GM18907 (cell line): ENCODE data around the gene HYAL2.

Experiments
- ATAC-seq: cut with Tn5 transposase; IDR thresholded peaks from one replicate; pipeline ENCODE4 v1.9.1; 2021; ENCODE audit warnings: mild to moderate bottlenecking, moderate library complexity; ENCODE audit not compliant: unreplicated experiment

The HYAL2 gene

DNA sequence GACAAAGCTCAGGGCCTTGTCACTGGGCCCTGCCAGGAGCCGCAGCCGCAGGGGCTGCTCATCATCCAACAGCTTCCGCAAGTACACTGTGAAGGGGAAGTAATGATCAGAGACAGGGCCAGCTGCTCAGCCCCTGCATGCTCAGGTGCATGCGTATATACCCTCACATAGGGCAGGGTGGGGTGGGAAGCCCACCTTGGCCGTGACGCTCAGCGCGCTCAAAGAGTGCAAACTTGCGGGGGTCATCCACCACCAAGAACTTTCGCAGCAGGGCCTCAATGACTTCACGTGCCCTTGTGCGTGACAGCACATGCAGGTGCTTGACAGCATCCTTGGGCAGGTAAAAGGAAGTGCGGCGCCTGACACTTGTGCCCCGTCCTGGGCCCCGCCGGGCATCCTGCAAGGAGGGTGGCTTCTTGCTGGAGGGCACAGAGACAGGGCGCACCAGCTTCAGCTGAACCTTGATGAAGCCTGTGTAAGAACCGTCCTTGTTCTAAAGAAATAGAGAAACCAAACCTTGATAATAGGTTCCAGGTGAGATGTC lies 8.9 kb upstream of the HYAL2 start:
- no peak for ATAC-seq

DNA sequence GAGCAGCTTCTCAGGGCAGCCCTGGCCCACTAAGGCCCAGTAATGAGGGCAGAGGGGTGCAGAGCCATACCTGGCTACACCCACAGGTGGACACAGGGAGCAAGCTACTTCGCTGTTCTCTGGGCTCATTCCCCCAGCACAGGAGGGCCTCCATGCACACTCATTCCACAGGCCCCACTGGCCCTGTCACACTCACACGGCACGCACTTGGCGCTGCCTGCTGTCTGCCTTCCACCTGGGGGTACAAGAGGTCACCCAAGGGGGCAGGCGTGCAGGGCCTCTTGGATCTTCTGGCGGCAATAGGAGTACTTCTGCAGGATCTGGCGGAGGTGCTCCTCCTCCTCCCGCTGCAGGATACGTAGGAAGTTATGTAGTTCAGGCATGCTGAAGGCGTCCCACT lies 7.8 kb upstream of the HYAL2 start:
- ATAC-seq, result no peak

DNA sequence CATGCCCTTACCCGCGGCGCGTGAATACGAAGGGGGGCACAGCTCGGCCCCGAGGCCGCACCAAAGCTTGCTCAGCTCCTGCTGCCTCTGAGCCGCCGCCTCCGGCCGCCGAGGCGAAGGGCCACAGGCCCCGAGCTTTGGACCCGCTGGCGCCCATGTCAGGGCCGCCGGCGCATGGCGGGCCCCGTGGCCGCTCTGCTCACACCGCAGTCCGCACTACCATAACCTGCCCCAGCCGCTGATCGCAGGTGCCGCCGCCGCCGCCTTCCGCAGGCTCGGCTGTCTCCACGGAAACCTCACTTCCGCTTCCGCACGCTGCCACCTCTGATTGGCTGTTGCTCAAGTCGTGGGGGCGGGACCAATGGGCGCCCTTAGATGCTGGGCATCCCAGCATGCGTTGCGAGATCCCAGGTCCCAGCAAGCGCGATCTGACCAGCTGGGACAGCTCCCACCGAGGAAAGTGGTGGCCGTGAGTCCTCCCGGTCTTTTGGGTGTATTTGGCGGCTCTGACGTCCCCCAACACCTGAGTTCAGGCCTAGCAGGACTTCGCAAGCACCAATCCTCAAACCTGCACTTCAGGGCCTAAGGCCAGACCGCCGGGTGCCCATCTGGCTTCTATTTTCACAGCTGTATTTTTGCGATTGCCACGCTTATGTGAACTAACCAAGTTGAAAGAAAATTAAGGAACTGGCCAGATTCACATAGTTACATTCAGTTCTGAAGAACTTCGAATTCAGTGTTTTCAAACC lies 5.6 kb upstream of the HYAL2 start, which contains the start of gene TUSC2:
TUSC2 (minus strand) TSS at position 281 of the 749 bp plus-strand sequence; CDS start at position 157, 124 bp downstream.
- ATAC-seq, result peak; percentile 74

DNA sequence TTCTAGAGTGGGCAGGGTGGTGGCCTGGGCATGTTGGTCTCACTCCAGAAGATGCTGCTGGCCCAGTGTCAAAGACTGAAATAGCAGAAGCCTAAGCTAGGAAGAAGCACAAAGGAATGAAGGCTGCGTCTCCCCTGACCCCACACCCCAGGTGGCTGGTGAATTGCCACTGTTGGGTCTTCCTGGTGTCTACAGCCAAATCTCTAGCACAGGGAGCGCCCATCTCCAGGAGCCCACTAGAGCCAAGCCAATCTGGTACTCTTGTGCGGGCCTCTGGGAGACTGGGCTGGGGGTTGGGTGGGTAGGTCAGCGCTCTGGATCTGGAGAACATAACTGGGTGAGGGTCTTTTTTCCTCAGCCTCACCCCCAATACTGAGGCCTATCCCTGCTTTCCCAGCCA lies 4.6 kb upstream of the HYAL2 start:
- no peak for ATAC-seq

DNA sequence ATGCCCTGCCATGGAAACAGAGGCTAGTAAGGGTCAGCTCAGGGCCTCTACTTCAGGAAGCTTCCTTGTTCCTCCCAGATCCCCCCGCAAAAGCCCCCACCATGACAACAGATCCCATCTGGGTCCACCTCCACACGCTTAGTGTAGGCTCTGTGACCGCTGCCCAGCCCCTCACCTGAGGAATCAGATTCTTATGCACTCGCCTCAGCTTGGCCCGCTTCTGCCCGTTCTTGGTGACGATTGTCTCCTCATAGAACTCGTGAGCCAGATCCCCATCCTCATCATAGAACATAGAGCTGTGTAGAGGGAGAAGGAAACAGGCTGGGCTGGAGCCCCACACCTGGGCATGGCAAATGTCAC lies 3.6 kb upstream of the HYAL2 start:
- ATAC-seq, result no peak

DNA sequence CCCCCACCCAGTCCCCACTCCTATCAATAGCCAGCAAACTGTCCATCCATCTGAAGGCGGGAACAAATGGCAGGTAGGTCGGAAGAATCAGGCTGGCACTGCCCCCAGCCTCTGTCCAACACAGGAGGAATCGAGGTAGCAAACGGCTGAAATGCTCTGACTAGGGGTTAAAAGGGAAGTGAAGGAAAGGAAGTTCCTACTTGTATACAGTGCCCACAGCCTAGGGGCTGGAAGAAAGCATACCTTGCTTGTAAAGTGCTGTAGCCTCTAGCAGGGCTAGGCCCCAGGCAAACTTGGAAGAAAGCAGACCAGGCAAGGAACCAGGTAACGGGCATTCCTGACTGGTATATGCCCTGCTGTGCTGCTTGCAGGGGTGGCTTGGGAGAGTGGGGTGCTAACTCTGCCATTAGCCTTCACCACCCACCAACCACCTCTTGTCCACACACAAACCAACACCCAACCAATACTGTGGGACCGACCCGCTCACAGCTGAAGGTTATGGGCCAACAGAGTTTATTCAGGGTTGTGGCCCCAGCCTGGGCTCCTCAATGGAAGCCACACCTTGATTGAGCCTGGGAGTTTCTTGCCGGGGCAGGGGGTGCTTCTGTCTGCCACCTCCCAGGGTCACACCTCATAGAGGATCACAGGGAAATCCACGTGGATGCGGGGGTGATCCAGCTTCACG lies 3.1 kb upstream of the HYAL2 start:
- ATAC-seq, result no peak

DNA sequence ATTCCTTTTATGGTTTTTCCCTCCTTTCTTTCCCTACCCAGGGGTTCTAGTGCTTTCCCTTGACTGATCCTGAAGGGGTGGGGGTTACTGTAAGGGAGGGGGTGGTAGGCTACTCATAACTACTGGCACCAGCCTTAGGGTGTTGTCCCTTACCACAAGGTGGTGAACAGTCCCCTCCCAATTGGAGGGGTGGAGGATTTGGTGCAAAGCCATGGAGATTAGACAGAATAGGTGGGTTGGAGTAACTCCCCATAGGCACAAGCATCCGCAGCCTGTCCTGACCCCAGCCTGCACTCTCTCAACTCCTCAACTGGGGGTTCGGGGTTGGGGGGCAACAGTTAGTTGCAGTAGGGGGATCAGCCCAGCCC lies 2.6 kb upstream of the HYAL2 start:
- ATAC-seq, result no peak

DNA sequence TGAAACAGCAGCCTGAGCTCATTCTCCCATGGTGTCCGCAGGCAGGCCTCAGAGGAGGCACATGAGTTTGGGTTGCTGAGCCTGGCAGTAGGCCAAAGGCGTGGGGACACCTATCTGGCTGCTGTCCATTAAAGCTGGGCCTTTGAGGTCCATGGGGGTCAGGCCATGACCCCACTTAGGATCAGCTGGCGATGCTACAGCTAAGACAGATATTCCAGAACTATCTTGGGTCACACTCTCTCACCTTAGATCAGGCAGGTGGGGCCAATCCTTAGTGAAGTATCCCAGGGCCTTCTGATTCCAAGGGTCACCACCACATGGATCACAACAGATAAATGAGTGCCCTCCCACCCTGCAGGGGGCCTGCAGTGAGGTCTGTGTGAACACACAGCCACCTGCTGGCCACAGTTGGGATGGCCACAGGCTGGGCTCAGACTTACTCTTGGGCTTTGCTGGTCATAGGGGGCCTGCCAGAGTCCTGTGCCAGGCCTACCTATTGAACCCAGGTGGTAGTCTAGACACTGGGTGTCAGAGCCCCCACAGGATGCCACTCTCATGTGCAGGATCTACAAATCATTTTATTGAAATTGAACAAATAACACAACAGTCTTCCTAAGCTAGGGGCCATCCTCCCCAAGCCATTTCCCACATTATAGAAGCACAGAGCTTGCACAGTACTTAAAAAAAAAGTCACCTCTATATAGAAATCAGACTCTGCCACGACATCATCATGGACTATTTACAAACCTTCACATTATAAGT lies 2.0 kb upstream of the HYAL2 start:
- no peak for ATAC-seq

DNA sequence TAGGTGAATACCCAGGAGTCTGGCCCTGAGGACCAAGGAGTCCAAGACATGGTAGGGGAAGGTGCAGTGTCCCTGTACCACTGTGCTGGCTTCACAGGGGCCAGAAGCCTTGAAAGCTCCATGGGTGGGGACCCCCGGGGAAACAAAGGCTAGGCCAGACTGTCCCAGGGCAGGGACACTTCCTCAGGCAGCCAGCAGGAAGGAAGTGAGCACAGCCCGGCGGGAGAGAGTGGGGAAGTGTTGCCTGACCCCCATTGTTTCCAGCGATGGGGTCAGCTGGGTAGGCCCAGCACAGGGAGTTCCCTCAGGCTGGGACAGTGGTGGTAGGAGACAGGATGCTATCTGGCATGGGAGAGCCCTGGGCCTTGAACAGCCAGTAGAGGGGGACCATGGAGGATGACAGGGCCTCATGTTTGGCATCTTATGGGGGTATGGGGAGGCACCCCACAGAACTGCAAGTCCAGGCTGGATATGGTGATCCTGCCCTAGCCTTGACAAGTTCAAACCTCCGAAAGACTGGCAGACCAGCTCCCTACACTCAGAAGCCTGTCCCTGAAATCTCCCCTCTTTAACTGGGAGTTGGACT lies 1.2 kb upstream of the HYAL2 start:
- ATAC-seq, result no peak

DNA sequence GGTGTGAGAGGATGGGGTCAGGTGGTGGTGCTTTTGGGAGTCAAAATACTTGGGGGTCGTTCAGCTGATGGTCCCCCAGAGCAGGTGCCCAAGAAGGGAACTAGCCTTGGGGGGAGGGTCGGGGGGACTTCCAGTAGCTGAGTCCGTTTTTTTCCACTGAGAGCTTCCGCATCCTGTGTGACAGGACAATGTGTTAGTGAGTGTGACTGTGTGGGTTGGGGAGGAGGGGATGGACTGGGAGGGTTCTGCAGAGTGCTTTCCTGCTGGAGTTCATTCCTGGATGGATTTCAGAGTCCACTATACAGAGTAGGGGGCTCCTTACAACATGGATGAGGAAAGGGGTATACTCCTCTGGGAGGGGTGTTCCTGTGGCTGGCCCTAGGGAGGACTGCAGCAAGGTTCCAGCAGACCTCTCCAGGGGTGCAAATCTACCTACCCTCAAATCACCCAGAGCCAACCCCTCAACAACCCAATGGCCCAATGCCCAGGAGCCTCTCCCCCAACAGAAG lies 601 bp upstream of the HYAL2 start:
- no peak for ATAC-seq

DNA sequence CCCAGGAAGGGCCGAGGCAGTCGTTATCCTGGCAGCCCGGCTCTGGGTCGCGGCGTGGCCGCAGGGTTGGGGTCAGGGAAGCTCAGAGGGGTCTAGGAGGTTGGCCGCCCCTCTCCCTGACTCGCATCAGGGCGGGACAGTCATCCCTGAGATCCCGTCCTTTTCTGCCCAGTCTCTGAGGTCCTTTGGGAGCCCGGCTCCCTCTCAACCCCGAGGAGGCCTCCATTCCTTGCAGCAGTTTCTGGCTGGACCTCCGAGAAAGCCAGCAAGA lies 495 bp downstream of the HYAL2 start:
- ATAC-seq, result no peak

DNA sequence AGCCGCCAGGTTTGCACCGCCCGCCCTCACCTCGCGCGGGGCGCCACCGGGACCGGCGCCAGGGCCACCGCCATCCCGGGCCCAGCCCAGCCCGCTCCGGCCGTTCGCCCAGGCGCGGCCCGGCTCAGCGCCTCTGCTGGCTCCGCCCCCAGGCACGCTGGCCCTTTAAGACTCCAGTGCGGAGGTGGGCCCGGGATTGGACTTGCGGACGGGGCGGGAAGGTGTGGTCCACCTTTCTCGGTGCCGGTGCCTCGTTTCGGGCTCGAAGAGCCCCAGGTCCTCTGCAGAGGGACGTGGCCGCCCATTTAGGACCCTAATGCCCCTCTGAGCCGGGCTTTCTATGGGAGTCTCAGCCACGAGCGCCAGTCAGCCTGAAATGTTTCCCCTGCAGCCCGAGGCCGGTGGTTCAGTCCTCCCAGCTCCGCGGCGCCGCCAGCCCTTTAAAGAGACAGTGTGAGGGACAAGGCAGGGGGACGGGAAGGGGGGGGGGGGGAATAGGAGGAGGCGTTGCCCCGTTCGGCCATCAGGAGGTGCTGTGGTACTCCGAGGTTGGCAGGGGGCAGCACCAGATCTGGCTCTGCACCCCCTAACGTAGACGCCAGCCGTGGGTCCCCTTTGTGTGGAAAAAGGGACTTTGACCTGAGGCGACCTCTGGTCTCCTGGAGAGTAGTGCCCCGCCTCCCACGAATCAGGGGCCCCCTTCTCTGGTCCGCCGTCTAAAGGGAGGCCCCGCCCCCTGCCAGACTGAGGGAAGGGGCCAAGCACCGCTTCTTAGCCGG lies 1.0 kb downstream of the HYAL2 start:
- peak; percentile 75 for ATAC-seq

DNA sequence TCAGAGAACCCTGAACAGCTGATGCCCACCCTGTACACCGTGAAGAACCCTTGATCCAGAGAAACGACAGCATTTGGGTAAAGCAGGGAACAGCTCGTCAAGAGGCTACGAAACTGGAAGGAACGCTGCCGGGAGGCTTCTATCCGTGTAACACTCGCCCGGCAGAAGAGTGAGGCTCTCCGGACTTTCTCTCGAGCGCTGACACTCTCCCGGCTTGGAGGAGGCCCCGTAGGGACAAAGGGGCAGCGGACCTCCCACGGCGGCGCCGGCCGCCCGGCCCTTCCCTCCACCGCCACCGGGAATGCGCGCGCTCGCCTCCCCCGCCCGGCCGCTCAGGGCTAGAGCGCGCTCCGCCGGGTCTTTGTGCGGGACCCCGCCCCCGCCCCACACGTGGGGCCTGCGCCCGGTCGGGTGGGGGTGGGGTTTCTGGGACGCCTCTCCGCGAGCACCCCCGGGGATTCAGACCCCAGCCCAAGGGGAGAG lies 1.7 kb downstream of the HYAL2 start:
- ATAC-seq, result peak; percentile 48

DNA sequence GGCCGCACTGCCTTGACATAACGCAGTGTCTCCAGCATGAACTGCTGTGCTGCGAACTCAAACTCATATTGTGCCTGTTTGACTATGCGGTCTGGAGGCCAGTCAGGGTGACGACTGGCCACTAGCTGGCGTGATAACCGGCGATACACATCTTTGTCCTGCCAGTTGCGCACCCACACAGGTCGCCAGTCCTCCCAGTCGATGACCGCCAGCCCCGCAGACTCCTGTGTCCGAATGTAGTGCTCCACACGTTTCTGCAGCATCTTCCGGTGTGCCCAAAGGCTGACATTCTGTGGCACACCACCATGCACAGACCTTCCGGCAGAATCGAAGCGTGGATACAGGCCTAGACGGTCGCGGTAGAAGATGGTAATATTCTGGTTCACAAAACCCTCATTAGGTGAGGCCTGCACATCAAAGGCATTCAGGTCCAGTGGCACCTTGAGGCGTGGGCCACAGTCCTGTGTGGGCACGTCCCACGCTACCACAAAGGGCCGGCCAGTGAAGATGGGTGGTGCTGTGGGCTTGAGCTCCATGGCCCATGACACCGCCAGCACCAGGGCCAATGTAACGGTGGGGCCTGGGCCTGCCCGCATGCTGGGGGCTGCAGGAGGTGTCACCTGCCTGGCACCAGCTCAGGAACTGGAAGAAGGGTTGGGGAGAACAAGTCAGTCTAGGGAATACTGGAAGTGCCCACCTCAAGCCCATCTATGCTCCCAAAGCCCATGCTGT lies 2.5 kb downstream of the HYAL2 start:
- ATAC-seq, result no peak

DNA sequence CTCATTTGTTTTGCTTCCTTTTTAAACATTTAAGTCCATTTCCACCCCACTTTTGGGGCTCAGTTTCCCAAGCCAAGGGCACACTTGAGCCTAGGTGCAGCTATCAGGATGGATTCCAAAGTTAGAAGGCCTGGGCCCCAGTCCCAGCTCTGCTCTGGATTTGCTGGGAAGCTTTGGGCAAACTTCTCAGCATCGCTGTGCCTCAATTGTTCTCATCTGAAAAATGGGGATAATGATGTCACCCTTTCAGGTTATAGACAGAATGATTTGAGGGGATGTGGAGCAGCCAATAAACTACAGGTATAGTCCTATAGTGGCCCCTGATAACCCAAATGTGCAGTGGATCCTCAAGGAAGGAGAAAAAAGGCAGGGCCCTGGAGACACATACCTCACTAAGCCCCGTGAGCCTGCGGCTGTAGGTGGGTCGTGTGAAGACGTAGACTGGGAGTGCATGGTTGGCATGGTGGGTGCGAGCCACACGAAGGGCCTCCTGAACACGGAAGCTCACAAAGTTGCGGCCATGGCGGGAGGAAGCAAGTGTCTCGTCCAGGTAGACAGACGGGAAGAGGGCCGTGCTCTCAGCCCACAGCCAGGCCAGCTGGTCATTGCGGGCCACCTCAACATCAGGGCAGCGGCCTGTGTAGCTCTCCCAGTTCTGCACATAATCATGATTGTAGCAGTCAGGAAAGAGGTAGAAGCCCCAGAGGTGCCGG lies 3.2 kb downstream of the HYAL2 start:
- ATAC-seq, result no peak

DNA sequence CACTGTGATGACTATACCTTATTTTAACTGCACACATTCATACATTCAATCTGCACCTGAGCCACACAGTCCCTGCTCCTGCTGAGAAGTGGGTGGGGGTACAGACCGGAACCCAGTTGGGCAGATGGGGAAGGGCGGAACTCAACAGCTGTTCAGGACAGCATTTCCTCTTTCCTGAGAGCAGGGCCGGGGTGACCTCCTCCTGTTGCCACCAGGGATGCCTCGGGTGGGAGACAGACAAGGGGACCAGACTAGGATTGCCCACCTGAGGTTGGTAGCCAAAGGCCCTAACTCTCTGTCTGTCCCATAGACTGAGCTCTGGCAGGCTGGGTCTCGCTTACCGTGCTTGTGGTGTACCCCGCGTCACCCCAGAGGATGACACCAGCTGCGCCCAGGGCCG lies 3.9 kb downstream of the HYAL2 start:
- ATAC-seq, result no peak

DNA sequence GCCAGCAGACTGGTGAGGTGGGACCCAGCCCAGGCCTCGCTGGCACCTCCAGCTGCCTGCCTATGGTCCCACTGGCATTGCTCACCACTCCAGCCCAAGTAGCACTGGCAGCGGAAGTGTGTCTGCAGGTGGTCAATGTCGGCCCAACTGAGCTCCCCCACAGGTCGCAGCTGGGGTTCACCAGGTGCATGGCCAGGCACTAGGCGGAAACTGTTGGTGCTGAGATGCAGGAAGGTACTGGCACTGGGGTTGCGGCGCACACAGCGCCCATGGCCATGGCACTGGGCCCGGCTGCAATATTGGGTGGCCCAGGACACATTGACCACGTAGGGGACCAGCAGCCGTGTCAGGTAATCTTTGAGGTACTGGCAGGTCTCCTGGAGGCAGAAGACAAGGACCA lies 4.4 kb downstream of the HYAL2 start:
- no peak for ATAC-seq

DNA sequence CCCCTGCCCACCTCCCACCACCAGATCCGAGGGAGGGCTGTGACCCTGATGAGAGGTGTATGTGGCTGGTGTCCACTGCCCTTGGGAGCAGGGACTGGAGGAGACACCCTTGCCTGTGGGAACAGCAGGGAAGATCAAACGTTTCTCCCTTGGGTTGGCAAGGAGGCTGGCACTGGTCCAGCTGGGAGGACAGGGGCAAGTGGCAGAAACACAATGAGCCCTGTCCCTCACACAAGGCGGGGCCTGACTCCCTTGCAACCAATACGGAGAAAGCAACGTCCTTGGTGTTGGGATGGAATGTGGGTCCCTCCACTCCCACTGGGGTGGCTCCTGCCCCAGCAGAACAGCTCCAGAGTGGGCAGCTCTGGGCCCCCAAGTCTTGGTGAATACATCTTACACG lies 5.2 kb downstream of the HYAL2 start:
- no peak for ATAC-seq

DNA sequence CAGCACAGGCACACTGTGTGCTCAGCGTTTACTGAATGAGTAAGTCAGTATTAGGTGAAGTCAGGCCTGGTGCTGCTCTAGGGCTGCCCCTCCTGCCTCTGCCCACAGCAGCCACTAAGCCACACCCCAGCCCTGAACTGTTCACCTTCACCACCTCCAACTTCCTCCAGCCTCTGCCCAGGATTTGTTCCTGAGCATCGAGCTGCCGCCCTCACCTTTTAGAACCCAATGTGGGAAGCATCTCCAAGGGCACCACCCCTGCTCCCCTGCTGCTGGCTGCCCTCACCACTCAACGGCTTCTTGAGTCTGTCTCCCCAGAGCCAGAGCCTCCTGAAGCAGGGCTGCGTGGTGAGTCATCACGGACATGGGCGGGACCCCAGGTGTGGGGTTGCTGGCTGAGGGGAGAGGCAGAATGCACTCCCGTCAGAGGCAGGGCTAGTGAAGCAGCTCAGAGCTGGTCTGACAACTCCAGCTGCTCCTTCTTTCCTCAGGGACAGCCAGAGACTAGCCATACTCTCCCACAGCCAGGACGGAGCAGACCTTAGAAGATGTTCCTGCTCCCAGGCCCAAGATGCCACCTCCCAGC lies 5.8 kb downstream of the HYAL2 start:
- ATAC-seq, result no peak
